Measurements from ENCODE around the gene LEP.

Gene LEP

DNA sequence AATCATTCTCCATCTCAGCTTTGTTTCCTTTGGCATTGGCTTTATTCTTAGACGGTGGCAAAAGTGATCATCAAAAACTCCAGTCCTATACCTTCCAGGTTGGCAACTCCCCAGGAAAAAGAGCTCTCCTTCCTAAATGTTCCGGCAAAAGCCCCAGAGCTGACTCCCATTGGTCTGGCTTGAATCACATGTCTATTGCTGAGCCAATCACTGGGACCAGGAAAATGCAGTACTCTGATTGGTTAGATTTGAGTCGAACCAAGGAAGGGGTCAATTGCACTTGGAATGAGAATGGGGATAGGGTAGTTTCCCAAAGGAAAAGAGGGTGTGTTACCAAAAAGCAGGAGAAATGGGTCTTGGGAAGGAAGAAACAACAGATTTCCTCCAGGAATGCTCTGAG, 22.3 kb downstream of the LEP start:
- Histone ChIP-seq H3K27ac (ENCODE audit: low read depth, low read length) (no peak overlapping the region), H3K4me2 (ENCODE audit: low read length) (no peak overlapping the region), H3K36me3 (ENCODE audit: control insufficient read depth, low read length) (no peaks in the 10 kb centered on the region), H3K9me3 (ENCODE audit: control insufficient read depth, insufficient read depth, low read length) (no peaks in the 10 kb centered on the region), H3K4me1 (ENCODE audit: control insufficient read depth, low read length) (no peaks in the 10 kb centered on the region), H3K27me3 (ENCODE audit: control insufficient read depth, low read length) (peaks cover 20% of the 10 kb centered on the region), H4K20me1 (ENCODE audit: control insufficient read depth, insufficient read depth, low read depth, low read length) (no peaks in the 10 kb centered on the region), H3K4me3 (ENCODE audit: low read length) (no peak overlapping the region), H3F3A (ENCODE audit: control insufficient read depth, insufficient read depth) (no peaks in the 10 kb centered on the region), H3K9me2 (replicated peaks; ENCODE audit: control insufficient read depth, low read length) (no peaks in the 10 kb centered on the region), H3K79me2 (ENCODE audit: control insufficient read depth, low read length) (no peaks in the 10 kb centered on the region)
- TF ChIP-seq EZH2phosphoT487 (IDR thresholded peaks at IDR 0.05; ENCODE audit: borderline replicate concordance, low read length) (no peak), CTCF (IDR thresholded peaks at IDR 0.05; ENCODE audit: low read depth, low read length, poor library complexity, severe bottlenecking) (no peak)

DNA sequence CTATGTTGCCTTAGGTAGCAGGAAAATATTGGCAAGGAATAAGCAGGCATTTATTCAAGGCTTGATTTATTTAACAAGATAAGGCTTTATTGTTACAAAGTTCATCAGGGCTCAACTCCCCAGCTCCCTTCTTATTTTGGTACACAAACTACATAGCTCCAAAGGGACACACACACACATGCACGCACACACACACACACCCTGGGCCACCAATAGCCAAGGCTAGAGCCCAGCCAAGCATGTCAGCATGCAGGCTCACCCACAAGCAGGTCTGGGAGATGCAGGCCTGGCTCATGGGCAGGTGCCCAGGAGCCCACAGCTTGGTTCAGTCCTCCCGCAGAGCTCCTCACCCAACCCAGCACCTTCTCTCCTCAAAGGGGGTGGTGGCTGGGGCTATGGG, 23.4 kb downstream of the LEP start:
- no peaks in the 10 kb centered on the region for H3K9me2 ChIP-seq (replicated peaks; ENCODE audit: control insufficient read depth, low read length)
- no peaks in the 10 kb centered on the region for H3K4me1 ChIP-seq (ENCODE audit: control insufficient read depth, low read length)
- no peak overlapping the region for H3K4me2 ChIP-seq (ENCODE audit: low read length)
- TF ChIP-seq CTCF (IDR thresholded peaks at IDR 0.05; ENCODE audit: low read depth, low read length, poor library complexity, severe bottlenecking) (no peak), EZH2phosphoT487 (IDR thresholded peaks at IDR 0.05; ENCODE audit: borderline replicate concordance, low read length) (no peak)
- H3K27ac ChIP-seq (ENCODE audit: low read depth, low read length): no peak overlapping the region
- no peaks in the 10 kb centered on the region for H3F3A ChIP-seq (ENCODE audit: control insufficient read depth, insufficient read depth)
- H3K79me2 ChIP-seq (ENCODE audit: control insufficient read depth, low read length): no peaks in the 10 kb centered on the region
- peaks cover 15% of the 10 kb centered on the region for H3K27me3 ChIP-seq (ENCODE audit: control insufficient read depth, low read length)
- H3K36me3 ChIP-seq (ENCODE audit: control insufficient read depth, low read length): no peaks in the 10 kb centered on the region
- H3K9me3 ChIP-seq (ENCODE audit: control insufficient read depth, insufficient read depth, low read length): no peaks in the 10 kb centered on the region
- H4K20me1 ChIP-seq (ENCODE audit: control insufficient read depth, insufficient read depth, low read depth, low read length): no peaks in the 10 kb centered on the region
- H3K4me3 ChIP-seq (ENCODE audit: low read length): no peak overlapping the region

GRCh38 chr7:128265156-128265905, 24.3 kb downstream of the LEP start:
- no peak overlapping the region for H3K4me3 ChIP-seq (ENCODE audit: low read length)
- no peaks in the 10 kb centered on the region for H3K4me1 ChIP-seq (ENCODE audit: control insufficient read depth, low read length)
- no peak for TF ChIP-seq EZH2phosphoT487 (IDR thresholded peaks at IDR 0.05; ENCODE audit: borderline replicate concordance, low read length)
- no peak for TF ChIP-seq CTCF (IDR thresholded peaks at IDR 0.05; ENCODE audit: low read depth, low read length, poor library complexity, severe bottlenecking)
- H3K27ac ChIP-seq (ENCODE audit: low read depth, low read length): no peak overlapping the region
- H4K20me1 ChIP-seq (ENCODE audit: control insufficient read depth, insufficient read depth, low read depth, low read length): no peaks in the 10 kb centered on the region
- H3K9me2 ChIP-seq (replicated peaks; ENCODE audit: control insufficient read depth, low read length): no peaks in the 10 kb centered on the region
- peaks cover 11% of the 10 kb centered on the region for H3K27me3 ChIP-seq (ENCODE audit: control insufficient read depth, low read length)
- no peaks in the 10 kb centered on the region for H3K79me2 ChIP-seq (ENCODE audit: control insufficient read depth, low read length)
- H3K9me3 ChIP-seq (ENCODE audit: control insufficient read depth, insufficient read depth, low read length): no peaks in the 10 kb centered on the region
- H3F3A ChIP-seq (ENCODE audit: control insufficient read depth, insufficient read depth): no peaks in the 10 kb centered on the region
- no peak overlapping the region for H3K4me2 ChIP-seq (ENCODE audit: low read length)
- no peaks in the 10 kb centered on the region for H3K36me3 ChIP-seq (ENCODE audit: control insufficient read depth, low read length)

Measured in DOHH2 (cell line).